ENCODE results near the gene TNK2. TPM values are rescaled to one million over a fixed set of nuclear protein-coding genes. Genes with fewer than 3 reads are reported as not detected.

TNK2 gene
- total RNA-seq, 1 experiment from 2014 or later, result 36.0 TPM

GRCh38 chr3:195868866-195869412 is 39.4 kb downstream of the TNK2 start:
- no peak overlapping the region for H3K4me3 Mint-ChIP-seq (ENCODE audit: unreplicated experiment)
- Histone ChIP-seq H3K4me1 (no peaks in the 10 kb centered on the region), H3K4me3 (ENCODE audit: low read depth, low read length) (no peak overlapping the region), H3K27me3 (replicated peaks; ENCODE audit: control insufficient read depth, insufficient read depth, low read length) (no peaks in the 10 kb centered on the region), H3K9me3 (no peaks in the 10 kb centered on the region), H3K36me3 (ENCODE audit: control insufficient read depth, insufficient read depth, low read length) (peaks cover 2% of the 10 kb centered on the region; the same call in 1 of the 2 replicates)
- POLR2A ChIA-PET, result no interaction called here
- no peaks in the 10 kb centered on the region for H3K36me3 Mint-ChIP-seq (ENCODE audit: insufficient read depth, unreplicated experiment)
- DNase-seq, result no peak
- no TSS peak for BruUV-seq (replicated peaks)
- H3K27me3 Mint-ChIP-seq (ENCODE audit: insufficient read depth, unreplicated experiment), result no peaks in the 10 kb centered on the region
- no peaks in the 10 kb centered on the region for H3K9me3 Mint-ChIP-seq (ENCODE audit: unreplicated experiment)
- H3K27ac Mint-ChIP-seq (ENCODE audit: unreplicated experiment), result no peak overlapping the region
- intact Hi-C loops (cut with micrococcal nuclease; ENCODE audit: unreplicated experiment), result no loop called here
- TF ChIP-seq, protein P1, sequence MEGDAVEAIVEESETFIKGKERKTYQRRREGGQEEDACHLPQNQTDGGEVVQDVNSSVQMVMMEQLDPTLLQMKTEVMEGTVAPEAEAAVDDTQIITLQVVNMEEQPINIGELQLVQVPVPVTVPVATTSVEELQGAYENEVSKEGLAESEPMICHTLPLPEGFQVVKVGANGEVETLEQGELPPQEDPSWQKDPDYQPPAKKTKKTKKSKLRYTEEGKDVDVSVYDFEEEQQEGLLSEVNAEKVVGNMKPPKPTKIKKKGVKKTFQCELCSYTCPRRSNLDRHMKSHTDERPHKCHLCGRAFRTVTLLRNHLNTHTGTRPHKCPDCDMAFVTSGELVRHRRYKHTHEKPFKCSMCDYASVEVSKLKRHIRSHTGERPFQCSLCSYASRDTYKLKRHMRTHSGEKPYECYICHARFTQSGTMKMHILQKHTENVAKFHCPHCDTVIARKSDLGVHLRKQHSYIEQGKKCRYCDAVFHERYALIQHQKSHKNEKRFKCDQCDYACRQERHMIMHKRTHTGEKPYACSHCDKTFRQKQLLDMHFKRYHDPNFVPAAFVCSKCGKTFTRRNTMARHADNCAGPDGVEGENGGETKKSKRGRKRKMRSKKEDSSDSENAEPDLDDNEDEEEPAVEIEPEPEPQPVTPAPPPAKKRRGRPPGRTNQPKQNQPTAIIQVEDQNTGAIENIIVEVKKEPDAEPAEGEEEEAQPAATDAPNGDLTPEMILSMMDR (IDR thresholded peaks at IDR 0.05; ENCODE audit: insufficient read depth in 1 of 2, low read depth in 1 of 2, low read length in 1 of 2, severe bottlenecking in 1 of 2, unreplicated experiment in 1 of 2), result no peak
- H3K4me1 Mint-ChIP-seq (ENCODE audit: low read depth, unreplicated experiment), result no peaks in the 10 kb centered on the region
- CTCF ChIA-PET, result interaction anchor here (1.2 kb wide), 1 partner anchor 26 kb away, joined by 3 read pairs; no protein-coding TSS in a partner anchor

DNA sequence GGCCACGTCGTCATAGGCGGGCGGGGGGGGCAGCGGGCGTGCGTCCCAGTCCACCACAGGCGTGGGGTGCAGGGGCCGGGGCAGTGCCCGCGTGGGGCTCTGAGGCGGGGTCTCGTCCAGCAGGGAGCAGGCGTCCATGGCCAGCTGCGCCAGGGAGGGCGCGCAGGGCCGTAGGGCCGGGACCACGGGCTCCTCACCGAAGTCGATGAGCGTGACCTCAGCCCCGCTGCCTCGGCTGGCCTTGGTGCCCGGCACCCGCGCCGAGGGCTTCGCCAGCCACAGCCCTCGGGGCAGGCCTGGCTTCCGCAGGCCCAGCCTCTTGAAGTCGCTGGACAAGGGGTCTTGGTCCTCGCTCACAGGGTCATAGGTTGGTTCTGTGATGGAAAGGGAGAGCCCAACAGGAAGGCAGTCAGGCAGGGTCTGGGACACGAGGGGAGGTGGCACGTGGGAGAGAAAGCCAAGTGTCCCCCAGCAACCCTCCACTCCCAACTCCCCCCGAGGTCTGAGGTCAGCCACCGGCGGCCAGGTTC is 40.0 kb downstream of the TNK2 start:
- no peaks in the 10 kb centered on the region for H3K4me1 Mint-ChIP-seq (ENCODE audit: low read depth, unreplicated experiment)
- Histone ChIP-seq H3K4me1 (no peaks in the 10 kb centered on the region), H3K36me3 (ENCODE audit: control insufficient read depth, insufficient read depth, low read length) (peaks cover 2% of the 10 kb centered on the region; the same call in 1 of the 2 replicates), H3K4me3 (ENCODE audit: low read depth, low read length) (no peak overlapping the region), H3K27me3 (replicated peaks; ENCODE audit: control insufficient read depth, insufficient read depth, low read length) (no peaks in the 10 kb centered on the region), H3K9me3 (no peaks in the 10 kb centered on the region)
- H3K27ac Mint-ChIP-seq (ENCODE audit: unreplicated experiment), result no peak overlapping the region
- no peaks in the 10 kb centered on the region for H3K36me3 Mint-ChIP-seq (ENCODE audit: insufficient read depth, unreplicated experiment)
- H3K4me3 Mint-ChIP-seq (ENCODE audit: unreplicated experiment), result no peak overlapping the region
- DNase-seq, result no peak
- H3K9me3 Mint-ChIP-seq (ENCODE audit: unreplicated experiment), result no peaks in the 10 kb centered on the region
- TF ChIP-seq, protein P1 (IDR thresholded peaks at IDR 0.05; ENCODE audit: insufficient read depth in 1 of 2, low read depth in 1 of 2, low read length in 1 of 2, severe bottlenecking in 1 of 2, unreplicated experiment in 1 of 2), result no peak
- intact Hi-C loops (cut with micrococcal nuclease; ENCODE audit: unreplicated experiment), result no loop called here
- no TSS peak for BruUV-seq (replicated peaks)
- CTCF ChIA-PET, result no interaction called here
- H3K27me3 Mint-ChIP-seq (ENCODE audit: insufficient read depth, unreplicated experiment), result no peaks in the 10 kb centered on the region
- POLR2A ChIA-PET, result no interaction called here

DNA sequence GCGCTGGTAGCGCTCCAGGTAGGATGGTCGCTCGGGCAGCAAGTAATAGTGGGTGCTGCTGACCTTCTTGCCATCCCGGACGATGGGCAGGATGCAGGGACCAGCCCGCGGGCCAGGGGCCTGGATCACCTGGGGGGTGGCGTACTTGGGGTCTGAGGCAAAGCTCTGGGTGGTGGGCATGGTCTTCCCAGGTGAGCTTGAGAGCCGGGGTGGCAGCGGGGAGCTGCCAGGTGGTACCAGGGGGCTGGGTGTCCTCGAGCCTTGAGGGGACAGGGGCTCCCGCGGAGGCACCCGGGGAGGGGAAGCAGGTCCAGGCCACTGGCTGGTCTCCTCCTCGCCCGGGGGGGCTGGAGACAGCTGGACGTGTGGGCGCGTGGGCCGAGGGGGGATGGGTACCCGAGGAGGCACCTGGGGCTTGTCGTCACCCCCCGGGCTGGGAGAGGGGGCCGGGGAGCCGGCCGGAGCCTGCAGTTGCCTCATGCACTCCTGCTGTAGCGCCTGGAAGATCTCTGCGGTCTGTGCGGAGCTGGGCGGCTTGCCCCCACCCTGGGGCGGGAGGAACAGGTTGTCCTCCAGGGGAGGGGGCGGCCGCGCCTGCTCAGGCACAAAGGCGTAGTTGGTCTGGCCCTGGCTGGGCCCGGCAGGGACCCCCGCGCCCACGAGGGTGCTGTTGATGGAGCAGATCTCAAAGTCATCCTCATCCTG is 40.6 kb downstream of the TNK2 start:
- H3K9me3 ChIP-seq, result no peaks in the 10 kb centered on the region
- no peaks in the 10 kb centered on the region for H3K27me3 ChIP-seq (replicated peaks; ENCODE audit: control insufficient read depth, insufficient read depth, low read length)
- H3K4me1 ChIP-seq, result no peaks in the 10 kb centered on the region
- ChIA-PET CTCF (no interaction called here), POLR2A (no interaction called here)
- no peak for DNase-seq
- no peaks in the 10 kb centered on the region for H3K4me1 Mint-ChIP-seq (ENCODE audit: low read depth, unreplicated experiment)
- intact Hi-C loops (cut with micrococcal nuclease; ENCODE audit: unreplicated experiment), result no loop called here
- H3K9me3 Mint-ChIP-seq (ENCODE audit: unreplicated experiment), result no peaks in the 10 kb centered on the region
- H3K27me3 Mint-ChIP-seq (ENCODE audit: insufficient read depth, unreplicated experiment), result no peaks in the 10 kb centered on the region
- H3K27ac Mint-ChIP-seq (ENCODE audit: unreplicated experiment), result no peak overlapping the region
- no peak overlapping the region for H3K4me3 Mint-ChIP-seq (ENCODE audit: unreplicated experiment)
- no peak overlapping the region for H3K4me3 ChIP-seq (ENCODE audit: low read depth, low read length)
- BruUV-seq (replicated peaks), result no TSS peak
- TF ChIP-seq, protein P1 (IDR thresholded peaks at IDR 0.05; ENCODE audit: insufficient read depth in 1 of 2, low read depth in 1 of 2, low read length in 1 of 2, severe bottlenecking in 1 of 2, unreplicated experiment in 1 of 2), result no peak
- H3K36me3 Mint-ChIP-seq (ENCODE audit: insufficient read depth, unreplicated experiment), result no peaks in the 10 kb centered on the region
- H3K36me3 ChIP-seq (ENCODE audit: control insufficient read depth, insufficient read depth, low read length), result peaks cover 2% of the 10 kb centered on the region; the same call in 1 of the 2 replicates

Data from Caco-2 (cell line).